ENCODE results near the gene KCTD17. TPM values are rescaled to one million over a fixed set of nuclear protein-coding genes. Genes with fewer than 3 reads are reported as not detected.

KCTD17 gene
- total RNA-seq, 1 donor from 2014 or later: 28.9 TPM

DNA sequence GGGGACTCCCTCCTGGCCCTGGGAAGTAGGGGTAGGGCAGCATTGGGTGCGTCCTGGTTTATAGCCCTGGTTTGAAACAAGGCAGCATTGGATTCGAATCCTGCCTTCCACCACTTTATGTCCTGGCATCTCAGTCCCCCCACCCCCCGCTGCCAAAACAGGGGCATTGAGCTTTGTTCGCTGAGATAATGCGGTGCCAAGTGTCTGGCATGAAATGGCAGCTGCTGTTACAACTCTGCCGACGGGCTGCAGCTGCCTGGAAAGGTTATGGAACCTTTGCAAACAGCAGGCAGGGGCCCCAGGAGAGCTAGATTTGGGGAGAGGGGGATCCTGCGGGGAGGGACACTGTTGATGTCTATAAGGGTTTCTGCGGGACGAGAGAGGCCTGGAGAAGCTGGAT is 34.2 kb upstream of the KCTD17 start:
- Mint-ChIP-seq H3K4me3 (peak overlapping the region; percentile 46), H3K9me3 (no peaks in the 10 kb centered on the region), H3K27me3 (no peaks in the 10 kb centered on the region), H3K4me1 (peaks cover 18% of the 10 kb centered on the region), H3K36me3 (ENCODE audit: low read depth) (no peaks in the 10 kb centered on the region), H3K27ac (no peak overlapping the region)
- CTCF ChIA-PET: no interaction called here
- POLR2A ChIA-PET: interaction anchor here (0.7 kb wide), 1 partner anchor 9 kb away, joined by 10 read pairs; no protein-coding TSS in a partner anchor
- intact Hi-C loops (cut with micrococcal nuclease): no loop called here
- TF ChIP-seq, protein P1, sequence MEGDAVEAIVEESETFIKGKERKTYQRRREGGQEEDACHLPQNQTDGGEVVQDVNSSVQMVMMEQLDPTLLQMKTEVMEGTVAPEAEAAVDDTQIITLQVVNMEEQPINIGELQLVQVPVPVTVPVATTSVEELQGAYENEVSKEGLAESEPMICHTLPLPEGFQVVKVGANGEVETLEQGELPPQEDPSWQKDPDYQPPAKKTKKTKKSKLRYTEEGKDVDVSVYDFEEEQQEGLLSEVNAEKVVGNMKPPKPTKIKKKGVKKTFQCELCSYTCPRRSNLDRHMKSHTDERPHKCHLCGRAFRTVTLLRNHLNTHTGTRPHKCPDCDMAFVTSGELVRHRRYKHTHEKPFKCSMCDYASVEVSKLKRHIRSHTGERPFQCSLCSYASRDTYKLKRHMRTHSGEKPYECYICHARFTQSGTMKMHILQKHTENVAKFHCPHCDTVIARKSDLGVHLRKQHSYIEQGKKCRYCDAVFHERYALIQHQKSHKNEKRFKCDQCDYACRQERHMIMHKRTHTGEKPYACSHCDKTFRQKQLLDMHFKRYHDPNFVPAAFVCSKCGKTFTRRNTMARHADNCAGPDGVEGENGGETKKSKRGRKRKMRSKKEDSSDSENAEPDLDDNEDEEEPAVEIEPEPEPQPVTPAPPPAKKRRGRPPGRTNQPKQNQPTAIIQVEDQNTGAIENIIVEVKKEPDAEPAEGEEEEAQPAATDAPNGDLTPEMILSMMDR (IDR thresholded peaks at IDR 0.05): no peak
- DNase-seq: no peak
- ATAC-seq (ENCODE audit: low read depth): no peak

DNA sequence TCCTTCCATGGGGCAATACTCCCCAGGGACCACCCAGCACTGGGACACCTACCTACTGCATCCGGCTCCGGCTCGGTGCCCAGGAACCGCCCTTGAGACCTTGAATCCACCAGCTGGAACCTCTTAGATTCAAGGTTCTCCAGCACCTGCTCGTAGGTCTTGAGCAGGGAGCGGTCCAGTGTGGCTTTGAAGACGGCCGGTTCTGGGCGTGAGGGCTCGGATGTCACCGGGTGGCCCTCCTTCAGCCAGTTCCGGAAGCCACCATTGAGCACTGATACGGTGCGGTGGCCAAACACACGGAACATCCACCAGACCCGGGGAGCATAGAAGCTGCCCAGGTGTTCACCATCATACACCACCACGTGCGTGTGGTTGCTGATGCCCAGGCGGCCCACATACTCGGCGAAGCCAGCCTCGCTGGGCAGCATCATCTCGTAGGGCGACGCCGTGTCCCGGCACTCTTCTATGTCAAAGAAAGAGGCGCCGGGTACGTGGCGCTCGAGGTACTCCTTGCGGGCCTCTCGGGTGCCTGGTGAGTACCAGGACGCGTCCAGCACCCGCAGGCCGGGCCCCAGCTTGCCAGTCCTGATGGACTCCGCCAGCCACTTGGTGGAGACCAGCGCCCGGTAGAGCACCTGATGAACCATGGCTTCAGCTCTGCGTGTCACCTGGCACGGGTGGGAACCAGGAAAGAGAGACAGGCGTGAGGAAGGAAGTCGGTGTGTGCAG is 33.3 kb upstream of the KCTD17 start:
- TF ChIP-seq, protein P1 (IDR thresholded peaks at IDR 0.05): no peak
- no peak for ATAC-seq (ENCODE audit: low read depth)
- no peak for DNase-seq
- H3K4me1 Mint-ChIP-seq: peaks cover 18% of the 10 kb centered on the region
- no peaks in the 10 kb centered on the region for H3K9me3 Mint-ChIP-seq
- H3K27me3 Mint-ChIP-seq: no peaks in the 10 kb centered on the region
- no peak overlapping the region for H3K27ac Mint-ChIP-seq
- CTCF ChIA-PET: no interaction called here
- POLR2A ChIA-PET: interaction anchor here (0.8 kb wide), 1 partner anchor 211 kb away, joined by 3 read pairs; no protein-coding TSS in a partner anchor
- intact Hi-C loops (cut with micrococcal nuclease): no loop called here
- peak overlapping the region; percentile 78 for H3K4me3 Mint-ChIP-seq
- H3K36me3 Mint-ChIP-seq (ENCODE audit: low read depth): no peaks in the 10 kb centered on the region

DNA sequence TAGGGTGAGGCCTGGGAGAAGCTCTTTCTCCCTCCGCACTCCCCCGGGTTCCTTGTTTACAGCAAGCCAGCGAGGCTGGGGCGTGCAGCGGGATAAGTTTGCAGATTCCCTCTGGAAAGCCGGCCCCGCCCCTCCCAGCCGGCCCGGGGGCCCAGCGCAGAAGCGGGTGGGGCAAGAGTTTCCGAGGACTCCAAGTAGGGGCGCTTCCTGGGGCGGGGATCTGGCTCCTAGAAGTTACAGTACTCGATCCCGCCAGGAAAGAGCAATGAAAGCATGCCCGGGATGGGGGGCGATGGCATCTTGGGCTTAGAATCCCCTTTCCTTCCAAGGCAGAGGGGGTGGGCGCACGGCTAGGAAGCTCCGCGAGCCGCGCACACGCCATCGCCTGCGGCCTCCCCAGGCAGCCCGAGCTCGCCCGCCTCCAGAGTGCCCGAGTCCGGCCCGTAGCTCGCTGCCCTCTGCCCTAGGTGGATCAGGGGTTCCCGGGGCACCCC is 32.7 kb upstream of the KCTD17 start:
- no peak for ATAC-seq (ENCODE audit: low read depth)
- Mint-ChIP-seq H3K9me3 (no peaks in the 10 kb centered on the region), H3K27ac (no peak overlapping the region), H3K4me1 (peaks cover 18% of the 10 kb centered on the region), H3K36me3 (ENCODE audit: low read depth) (no peaks in the 10 kb centered on the region), H3K4me3 (peak overlapping the region; percentile 78), H3K27me3 (no peaks in the 10 kb centered on the region)
- TF ChIP-seq, protein P1 (IDR thresholded peaks at IDR 0.05): no peak
- POLR2A ChIA-PET: interaction anchor here (0.6 to 2.3 kb wide), 4 partner anchors 32 to 513 kb away, joined by 3 to 7 read pairs (median 3); partner anchors contain the start of genes IFT27 and KCTD17
- CTCF ChIA-PET: interaction anchor here (1.0 kb wide), 1 partner anchor 26 kb away, joined by 3 read pairs; no protein-coding TSS in a partner anchor
- DNase-seq: no peak
- intact Hi-C loops (cut with micrococcal nuclease): no loop called here

DNA sequence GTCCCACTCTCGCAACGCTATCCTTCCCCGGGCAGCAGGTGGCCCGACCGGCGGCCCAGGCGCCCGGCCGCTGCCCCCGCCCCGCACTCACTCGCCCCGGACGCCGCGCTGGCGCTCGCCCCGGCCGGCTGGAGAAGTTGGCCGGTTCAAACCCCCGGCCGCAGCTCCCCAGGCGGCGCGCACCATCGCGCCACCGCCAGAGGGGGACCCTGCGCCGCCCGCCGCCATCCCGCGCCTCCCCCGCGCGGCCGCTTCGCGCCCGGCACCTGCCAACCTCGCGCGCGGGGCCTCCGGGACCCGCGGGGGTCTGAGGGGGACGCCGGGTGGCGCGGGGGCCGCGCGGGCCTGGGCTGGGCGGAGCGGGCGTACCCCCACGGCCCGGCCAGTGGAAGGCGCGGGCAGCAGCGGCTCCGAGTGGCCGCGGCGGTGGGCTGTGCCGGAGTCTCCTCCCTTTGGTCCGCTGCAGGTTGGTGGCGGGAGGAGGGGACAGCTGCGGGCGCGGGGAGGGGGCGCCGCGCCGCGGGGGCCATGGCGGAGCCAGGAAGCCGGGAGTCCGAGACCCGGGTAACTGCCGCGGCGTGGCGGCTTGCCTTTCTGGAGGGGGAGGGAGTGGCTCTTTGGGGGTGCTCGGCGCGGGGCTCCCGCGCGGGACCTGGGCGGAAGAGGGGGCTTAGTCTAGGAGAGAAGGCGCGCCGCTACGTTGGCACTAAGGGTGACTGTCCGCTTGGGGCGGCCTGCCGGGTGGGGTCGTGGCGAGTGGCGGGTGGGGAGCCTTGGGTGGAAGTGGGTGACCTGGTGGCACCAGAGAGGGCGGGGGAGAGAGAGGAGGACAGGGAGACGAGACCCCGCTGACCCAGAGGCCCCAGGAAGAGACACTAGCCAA is 32.0 kb upstream of the KCTD17 start, which contains the start of the genes MPST and TST:
TSS of gene MPST (plus strand) at position 434 of the 883 bp plus-strand sequence. CDS start at position 529, 95 bp downstream.
TSS of gene TST (minus strand) at position 139 of the 883 bp plus-strand sequence. CDS start 715 bp downstream, outside the sequence.
- ATAC-seq (ENCODE audit: low read depth) (peak; percentile 80), DNase-seq (peak; percentile 64)
- H3K27me3 Mint-ChIP-seq: no peaks in the 10 kb centered on the region
- intact Hi-C loops (cut with micrococcal nuclease): no loop called here
- no peaks in the 10 kb centered on the region for H3K36me3 Mint-ChIP-seq (ENCODE audit: low read depth)
- H3K9me3 Mint-ChIP-seq: no peaks in the 10 kb centered on the region
- H3K27ac Mint-ChIP-seq: peak within 1 kb of the TSS; percentile 41
- H3K4me1 Mint-ChIP-seq: peaks cover 18% of the 10 kb centered on the region
- ChIA-PET POLR2A (interaction anchor here (0.5 to 2.3 kb wide), 5 partner anchors 32 to 571 kb away, joined by 3 to 17 read pairs (median 3); partner anchors contain the start of genes IFT27 and KCTD17), CTCF (interaction anchor here (1.0 to 1.6 kb wide), 3 partner anchors 25 to 257 kb away, joined by 3 to 4 read pairs (median 3); no protein-coding TSS in a partner anchor)
- H3K4me3 Mint-ChIP-seq: peak within 1 kb of the TSS; percentile 92
- TF ChIP-seq, protein P1 (IDR thresholded peaks at IDR 0.05): no peak

Data from activated B cell treated with CpG ODN at 0.5 μM for 24 hours (primary cell).